Ecto neural progenitor cell (in vitro differentiated cells): ENCODE data around the gene MTR.

Experiments
- DNase-seq: peaks from one replicate; pipeline ENCODE4 v3.0.0-alpha.2; 2018; ENCODE audit warnings: low spot score

Gene MTR

GRCh38 chr1:236864211-236864610 lies 69.1 kb downstream of the MTR start:
- DNase-seq: no peak

GRCh38 chr1:236864996-236865817 lies 70.1 kb downstream of the MTR start:
- no peak for DNase-seq

- DNase-seq: no peak
Observed at GRCh38 chr1:236865818-236866155, 70.7 kb downstream of the MTR start.

GRCh38 chr1:236868625-236869467 lies 73.8 kb downstream of the MTR start:
- DNase-seq: no peak

DNA sequence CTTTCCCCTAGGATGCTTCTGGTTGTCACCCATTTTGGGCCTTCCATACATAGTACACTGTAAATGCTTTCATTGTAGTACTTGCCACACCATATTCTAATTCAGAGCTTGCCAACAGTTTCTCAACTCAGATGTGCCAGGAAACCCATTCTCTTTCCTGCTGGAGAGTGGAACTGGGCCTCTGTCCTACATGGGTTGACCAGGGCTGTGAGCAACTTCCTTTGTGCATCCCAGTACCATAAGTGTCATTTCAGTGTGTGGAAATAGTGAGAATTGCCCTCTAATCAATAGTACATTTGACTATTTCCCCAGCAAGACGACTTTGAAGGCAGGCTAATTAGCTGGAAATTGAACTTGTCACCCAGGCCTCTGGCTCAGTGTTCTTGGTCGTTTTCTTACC lies 74.8 kb downstream of the MTR start:
- no peak for DNase-seq

GRCh38 chr1:236870721-236871120 lies 75.6 kb downstream of the MTR start:
- no peak for DNase-seq

DNA sequence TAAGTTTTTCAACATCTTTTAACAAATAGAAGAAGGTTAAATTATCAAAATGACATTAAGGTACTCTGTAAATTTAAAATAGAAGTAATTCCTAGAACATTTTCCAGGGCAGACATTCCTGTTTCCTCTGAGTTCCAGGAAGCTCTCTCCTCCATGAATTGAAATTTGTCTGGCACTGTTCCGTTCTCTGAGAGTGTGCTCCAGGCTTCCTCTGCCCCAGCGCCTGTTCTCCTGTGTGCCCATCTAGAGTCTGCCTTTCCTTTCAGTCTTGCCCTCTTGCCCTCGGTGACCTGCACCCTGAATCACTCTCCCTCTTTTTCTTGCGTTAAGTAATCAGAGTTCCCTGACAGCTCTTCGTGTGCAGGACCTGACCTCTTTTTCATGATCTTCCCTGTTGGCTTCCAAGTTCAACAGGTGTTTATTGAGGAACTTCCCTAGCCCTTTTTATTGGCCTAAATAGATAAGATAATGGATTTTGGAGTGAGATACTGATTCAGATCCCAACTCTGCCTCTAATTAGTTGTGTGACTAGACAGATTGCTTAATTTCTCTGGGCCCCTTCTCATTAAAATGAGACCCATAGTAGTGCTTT lies 77.1 kb downstream of the MTR start:
- DNase-seq: no peak

GRCh38 chr1:236875975-236876374 lies 80.9 kb downstream of the MTR start:
- DNase-seq: no peak

GRCh38 chr1:236877661-236878060 lies 82.6 kb downstream of the MTR start:
- DNase-seq: no peak

DNA sequence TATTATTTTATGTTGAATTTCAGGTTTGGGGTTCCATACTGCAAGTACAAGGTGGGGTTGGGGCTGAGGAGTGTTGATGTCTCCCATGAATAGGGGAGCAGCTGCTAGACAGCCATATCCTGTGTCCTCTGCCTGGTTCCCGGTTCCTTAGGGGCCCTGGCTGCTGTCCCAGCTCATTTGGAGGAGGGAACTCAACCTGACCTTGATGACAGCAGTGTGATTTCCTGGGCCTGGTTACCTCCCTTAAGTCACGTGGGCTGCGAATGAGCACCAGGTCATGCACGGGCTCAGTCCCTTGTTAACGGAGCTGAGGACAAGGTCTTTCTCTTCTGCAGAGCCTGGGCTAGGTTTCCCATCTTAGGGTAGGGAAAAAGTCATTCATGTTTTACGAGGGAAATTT lies 85.1 kb downstream of the MTR start:
- no peak for DNase-seq

DNA sequence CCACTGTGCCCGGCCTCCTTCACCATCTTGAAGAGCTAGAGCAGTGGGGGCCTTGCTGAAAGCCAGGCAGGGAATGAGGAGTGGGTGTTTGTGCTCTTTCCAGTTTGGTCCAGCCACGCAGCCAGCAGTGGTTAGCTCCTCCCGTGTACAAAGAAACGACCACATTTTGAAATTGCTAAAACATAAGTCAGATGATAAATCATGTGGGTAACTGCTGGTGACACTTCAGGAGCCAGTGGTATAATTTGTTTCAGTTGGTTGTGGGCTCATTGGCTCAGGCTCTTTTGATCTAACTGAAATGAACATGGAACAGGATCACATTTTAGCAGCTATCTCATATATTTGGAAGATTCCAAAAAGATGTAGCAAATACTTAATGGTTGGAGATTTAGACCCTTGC lies 87.6 kb downstream of the MTR start:
- DNase-seq: no peak

DNA sequence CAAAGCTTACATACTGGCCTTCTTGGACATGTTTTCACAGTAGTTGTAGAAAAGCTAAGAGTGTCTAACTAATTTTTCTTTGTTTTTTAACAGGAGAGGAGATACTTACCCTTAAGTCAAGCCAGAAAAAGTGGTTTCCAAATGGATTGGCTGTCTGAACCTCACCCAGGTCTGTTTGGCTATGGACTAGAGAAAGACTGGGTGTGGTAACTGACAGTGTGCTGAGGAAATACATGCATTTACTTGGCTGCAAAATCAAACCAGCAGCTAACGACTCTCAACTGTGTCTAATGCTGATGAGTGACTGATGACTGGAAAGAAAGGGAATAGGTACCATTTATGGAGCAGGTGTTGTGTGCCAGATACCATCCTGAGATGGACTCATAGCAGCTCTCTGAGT lies 91.1 kb downstream of the MTR start:
- no peak for DNase-seq

DNA sequence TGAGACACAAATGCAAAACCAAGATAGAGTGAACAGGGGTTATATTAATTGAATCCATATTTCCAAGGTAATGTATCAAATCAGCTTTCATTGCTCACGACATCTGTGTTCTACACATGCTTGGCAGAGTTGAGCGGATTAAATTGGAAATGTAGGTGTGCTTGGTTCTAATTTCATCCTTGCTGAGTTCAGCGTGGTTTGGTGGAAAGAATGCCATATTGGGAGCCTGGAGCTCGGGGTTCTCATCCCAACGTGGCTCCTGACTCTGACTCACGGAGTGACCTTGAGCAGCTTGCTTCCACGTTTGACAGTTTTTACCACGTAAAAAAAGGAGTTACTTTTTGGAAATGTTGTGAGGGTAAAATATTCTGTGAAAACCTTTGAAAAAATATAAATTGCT lies 92.0 kb downstream of the MTR start:
- no peak for DNase-seq

DNA sequence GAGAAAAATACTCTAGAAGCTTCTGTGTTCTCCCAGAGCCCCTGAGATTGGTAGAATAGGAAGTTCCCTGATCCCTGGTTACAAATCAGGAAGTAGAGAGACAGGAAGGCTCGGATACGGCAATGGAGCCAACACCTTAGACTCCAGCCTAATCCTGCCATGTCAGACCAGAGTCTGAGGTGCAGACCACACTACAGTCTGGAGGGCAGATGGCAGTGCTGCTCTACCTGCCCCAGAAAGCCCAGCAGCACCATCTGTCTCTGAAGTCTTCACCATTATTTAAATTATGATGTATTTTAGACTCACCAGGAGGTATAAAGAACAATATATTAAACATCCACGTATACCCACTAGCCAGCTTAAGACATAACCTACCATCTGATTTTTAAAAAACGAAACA lies 93.0 kb downstream of the MTR start:
- no peak for DNase-seq

- DNase-seq: no peak
Observed at GRCh38 chr1:236888903-236889302, 93.8 kb downstream of the MTR start.

DNA sequence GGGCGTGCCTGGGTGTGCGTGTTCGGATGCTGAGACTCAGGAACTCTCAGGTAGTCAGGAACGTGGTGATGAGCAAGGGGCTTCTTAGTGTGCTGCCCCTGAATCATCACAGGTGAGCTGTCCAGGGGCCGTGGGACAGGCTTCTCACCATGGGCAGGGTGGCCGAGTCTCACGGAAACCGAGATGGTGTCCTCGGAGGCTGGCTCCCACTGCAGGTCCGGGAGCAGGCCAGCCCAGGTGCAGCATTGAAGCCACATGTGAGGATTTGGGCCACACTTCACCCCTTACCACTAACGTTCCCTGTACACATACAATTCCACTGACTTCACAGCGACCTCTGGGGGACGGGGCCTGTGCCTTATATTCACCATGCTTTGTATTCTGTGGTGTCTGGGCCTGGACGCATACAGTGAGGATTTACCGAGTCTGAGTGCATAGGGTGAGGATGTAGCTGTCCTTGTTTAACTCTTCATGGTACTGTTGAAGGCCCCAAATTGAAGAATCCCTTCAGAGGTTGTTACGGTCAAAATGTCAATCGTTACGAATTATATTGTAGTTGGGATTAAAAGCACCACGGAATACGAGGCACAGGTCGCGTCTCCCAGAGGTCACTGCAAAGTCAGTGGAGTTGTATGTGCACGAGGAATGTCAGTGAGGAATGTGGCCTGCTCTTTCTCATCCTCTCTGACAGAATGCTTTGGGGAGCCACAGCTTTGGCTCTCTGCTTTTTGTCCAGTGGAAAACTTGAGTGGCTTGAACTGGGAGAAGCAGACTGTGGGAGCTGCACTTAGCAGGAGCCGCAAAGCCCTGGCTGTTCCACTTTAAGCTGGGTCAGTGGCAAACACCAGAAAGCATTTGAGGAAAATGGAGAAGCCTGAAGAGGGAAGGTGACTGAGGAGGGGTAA lies 95.3 kb downstream of the MTR start:
- DNase-seq: no peak

GRCh38 chr1:236893626-236894545 lies 98.8 kb downstream of the MTR start:
- no peak for DNase-seq

DNA sequence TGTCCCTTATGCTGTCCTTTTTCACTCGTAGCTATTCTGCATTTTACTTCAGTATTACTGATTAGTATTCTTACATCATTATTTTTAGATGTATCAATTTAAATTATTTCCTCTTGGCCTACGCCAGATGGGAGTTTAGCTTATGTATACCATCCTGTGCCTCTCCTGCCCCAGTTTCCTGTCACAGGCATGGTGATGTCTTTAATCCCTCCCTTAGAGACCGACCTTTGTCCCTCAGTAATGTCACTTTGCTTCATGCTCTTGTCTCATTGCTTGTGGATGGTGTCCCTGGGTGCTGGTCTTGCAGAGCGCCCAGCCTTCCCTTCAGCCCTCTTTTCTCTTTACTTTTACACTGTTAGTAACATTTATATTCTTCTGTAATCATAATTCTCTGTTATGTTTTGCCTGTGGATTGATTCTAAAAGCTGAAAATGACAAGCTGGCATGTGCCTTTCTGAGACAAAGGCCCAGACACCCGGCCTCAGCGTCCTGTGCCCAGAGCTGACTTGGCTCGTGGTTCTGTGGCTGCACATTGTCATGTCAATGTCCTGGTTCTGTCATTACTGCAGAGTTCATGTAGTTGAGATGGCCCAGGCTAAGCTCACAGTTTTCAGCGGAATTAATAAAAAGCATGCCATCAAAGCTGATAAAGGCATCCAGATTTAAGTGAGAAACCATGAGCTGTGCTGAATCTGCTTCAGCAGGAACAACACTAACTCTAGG lies 100.7 kb downstream of the MTR start:
- DNase-seq: no peak

- DNase-seq: no peak
Observed at GRCh38 chr1:236896716-236897115, 101.6 kb downstream of the MTR start.
